ENCODE data around the gene STARD4. TPM values are rescaled to one million over a fixed set of nuclear protein-coding genes. Genes with fewer than 3 reads are reported as not detected.

The STARD4 gene, protein sequence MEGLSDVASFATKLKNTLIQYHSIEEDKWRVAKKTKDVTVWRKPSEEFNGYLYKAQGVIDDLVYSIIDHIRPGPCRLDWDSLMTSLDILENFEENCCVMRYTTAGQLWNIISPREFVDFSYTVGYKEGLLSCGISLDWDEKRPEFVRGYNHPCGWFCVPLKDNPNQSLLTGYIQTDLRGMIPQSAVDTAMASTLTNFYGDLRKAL
- 34.9 and 82.0 TPM in 2 replicates for total RNA-seq

DNA sequence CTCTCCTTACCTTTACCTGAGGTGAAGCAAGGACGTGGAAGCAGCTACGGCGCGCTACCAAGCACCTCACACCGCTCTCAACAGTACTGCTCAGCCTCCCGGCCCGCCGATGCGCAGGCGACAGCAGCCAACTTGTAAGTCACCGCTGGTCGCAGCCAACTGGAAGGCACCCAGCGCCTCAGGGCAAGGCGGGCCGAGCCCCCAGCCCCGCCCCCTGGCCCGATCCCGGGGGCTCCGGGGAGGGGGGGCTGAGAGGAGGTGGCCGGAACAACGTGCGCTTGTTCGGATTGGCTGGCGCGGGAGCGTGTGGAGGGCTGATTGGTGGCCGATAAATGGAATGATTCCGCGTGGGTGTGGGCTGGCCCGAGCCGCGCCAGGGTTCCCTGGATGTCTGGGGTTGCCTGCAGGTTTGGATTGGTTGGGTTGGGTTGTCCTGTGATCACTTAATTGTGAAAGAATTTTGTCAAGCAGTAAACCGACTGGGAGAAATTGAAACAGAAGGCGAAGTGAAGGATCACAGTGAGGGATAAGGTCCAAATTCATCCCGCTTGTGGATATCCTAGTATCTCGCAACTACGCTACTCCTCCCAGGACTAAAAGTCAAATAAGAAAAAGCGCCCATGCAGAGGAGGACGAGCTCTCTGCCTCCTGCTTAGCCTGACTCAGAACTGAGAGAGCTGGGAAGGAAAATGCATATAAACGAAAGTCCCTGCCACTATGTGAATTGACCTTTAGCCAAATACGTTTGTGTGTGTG lies at the start of gene STARD4:
STARD4 (minus strand) TSS at position 161 of the 756 bp plus-strand sequence. CDS start 5,102 bp downstream, outside the sequence.

Other genes with a start within 250 kb of the STARD4 start
- gene NREP, start 244.7 kb upstream of the STARD4 start, total RNA-seq: 81.4 and 92.1 TPM in 2 replicates